Fibroblast of lung (primary cell): ENCODE results near the gene ADD3.

Source experiments
- EZH2 ChIP-seq: IDR thresholded peaks from 2 replicates; pipeline ENCODE4 v1.5.1; 2012; ENCODE audit warnings: low read length, control low read depth, mild to moderate bottlenecking; ENCODE audit errors: missing control alignments
- TF ChIP-seq, protein P1 (sequence below), 2 donors: IDR thresholded peaks in 1 of 2; conservative IDR thresholded peaks in 1 of 2; 1 replicate in 1 of 2; 2 replicates in 1 of 2; pipeline ENCODE4 v1.5.1; 2011 to 2012; ENCODE audit warnings: low read length in 2 of 2, control low read depth in 1 of 2, inconsistent platforms in 1 of 2, low read depth in 1 of 2, mild to moderate bottlenecking in 1 of 2

DNA sequence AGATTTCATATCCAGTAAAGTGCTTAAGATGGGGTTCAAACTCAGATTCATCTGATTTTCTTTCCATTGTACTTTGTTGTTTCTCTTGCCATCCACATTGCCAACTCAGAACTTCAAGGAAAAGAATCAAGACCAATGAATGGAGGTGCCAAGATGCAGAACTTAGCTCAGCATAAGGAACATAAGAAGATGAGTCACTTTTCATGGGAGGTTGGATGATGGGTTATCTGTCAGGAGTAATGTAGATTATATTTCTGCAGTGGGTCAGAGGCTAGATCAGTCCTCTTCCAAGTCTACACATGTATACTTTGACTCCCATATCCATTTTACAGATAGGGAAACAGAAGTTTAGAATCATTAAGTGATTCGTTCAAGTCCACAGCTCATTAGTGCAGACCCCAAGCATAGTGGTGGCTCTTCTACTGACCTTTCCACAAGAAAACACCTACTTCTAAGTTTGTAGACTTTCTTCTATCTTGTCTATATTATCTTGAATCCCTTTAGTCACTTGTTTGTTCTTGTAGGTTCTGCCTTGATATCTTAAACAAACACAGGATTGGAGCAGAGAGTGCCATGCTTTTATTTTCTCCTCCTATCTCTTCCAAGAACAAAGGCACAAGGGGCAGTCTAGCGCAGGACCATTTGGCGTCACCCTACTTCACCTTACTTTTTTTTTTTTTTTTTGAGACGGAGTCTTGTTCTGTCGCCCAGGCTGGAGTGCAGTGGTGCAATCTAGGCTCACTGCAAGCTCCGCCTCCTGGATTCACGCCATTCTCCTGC lies 14.0 kb upstream of the ADD3 start:
- TF ChIP-seq, protein P1, sequence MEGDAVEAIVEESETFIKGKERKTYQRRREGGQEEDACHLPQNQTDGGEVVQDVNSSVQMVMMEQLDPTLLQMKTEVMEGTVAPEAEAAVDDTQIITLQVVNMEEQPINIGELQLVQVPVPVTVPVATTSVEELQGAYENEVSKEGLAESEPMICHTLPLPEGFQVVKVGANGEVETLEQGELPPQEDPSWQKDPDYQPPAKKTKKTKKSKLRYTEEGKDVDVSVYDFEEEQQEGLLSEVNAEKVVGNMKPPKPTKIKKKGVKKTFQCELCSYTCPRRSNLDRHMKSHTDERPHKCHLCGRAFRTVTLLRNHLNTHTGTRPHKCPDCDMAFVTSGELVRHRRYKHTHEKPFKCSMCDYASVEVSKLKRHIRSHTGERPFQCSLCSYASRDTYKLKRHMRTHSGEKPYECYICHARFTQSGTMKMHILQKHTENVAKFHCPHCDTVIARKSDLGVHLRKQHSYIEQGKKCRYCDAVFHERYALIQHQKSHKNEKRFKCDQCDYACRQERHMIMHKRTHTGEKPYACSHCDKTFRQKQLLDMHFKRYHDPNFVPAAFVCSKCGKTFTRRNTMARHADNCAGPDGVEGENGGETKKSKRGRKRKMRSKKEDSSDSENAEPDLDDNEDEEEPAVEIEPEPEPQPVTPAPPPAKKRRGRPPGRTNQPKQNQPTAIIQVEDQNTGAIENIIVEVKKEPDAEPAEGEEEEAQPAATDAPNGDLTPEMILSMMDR (conservative IDR thresholded peaks at IDR 0.05 in 1 of 2, IDR thresholded peaks at IDR 0.05 in 1 of 2; ENCODE audit: low read depth in 1 of 2, low read length in 2 of 2): no peak
- no peak for TF ChIP-seq EZH2
